ENCODE results near the gene TBC1D22A. TPM values are rescaled to one million over a fixed set of nuclear protein-coding genes. Genes with fewer than 3 reads are reported as not detected.

TBC1D22A gene
- total RNA-seq, 4 donors from 2014 or later = 16.2 to 22.2 (median 17.8) TPM

- no peak for TF ChIP-seq POLR2AphosphoS5 (IDR thresholded peaks at IDR 0.05)
- no peak for TF ChIP-seq CTCF (IDR thresholded peaks at IDR 0.05)
- no peak for TF ChIP-seq POLR2A (IDR thresholded peaks at IDR 0.05)
- TF ChIP-seq EP300 (IDR thresholded peaks at IDR 0.05) = no peak
- no peaks in the 10 kb centered on the region for H3K27me3 ChIP-seq
- H3K9me3 ChIP-seq = no peaks in the 10 kb centered on the region
- H3K4me3 ChIP-seq = no peak overlapping the region
- peaks cover 0 to 15% of the 10 kb centered on the region in 2 donors for H3K36me3 ChIP-seq
- no peak for ATAC-seq
- H3K27ac ChIP-seq = no peak overlapping the region
- H3K4me1 ChIP-seq = peaks cover 0 to 3% (median 0%) of the 10 kb centered on the region in 3 donors
- WGBS, 2 donors (ENCODE audit: low coverage in 1 of 2) = 65 to 100% methylated on average over 3 to 4 of the region's 10 CpGs
These were observed 400.4 kb downstream of the TBC1D22A start for GRCh38 chr22:47162865-47163264.

GRCh38 chr22:47163481-47163855 lies 401.0 kb downstream of the TBC1D22A start:
- ATAC-seq = no peak
- H3K4me1 ChIP-seq = peaks cover 0 to 3% (median 0%) of the 10 kb centered on the region in 3 donors
- H3K4me3 ChIP-seq = no peak overlapping the region
- no peaks in the 10 kb centered on the region for H3K9me3 ChIP-seq
- H3K36me3 ChIP-seq = peaks cover 0 to 13% of the 10 kb centered on the region in 2 donors
- TF ChIP-seq CTCF (IDR thresholded peaks at IDR 0.05) (no peak), POLR2A (IDR thresholded peaks at IDR 0.05) (no peak), EP300 (IDR thresholded peaks at IDR 0.05) (no peak), POLR2AphosphoS5 (IDR thresholded peaks at IDR 0.05) (no peak)
- 93 to 94% methylated on average over 3 of the region's 10 CpGs for WGBS, 2 donors (ENCODE audit: low coverage in 1 of 2)
- H3K27me3 ChIP-seq = no peaks in the 10 kb centered on the region
- no peak overlapping the region for H3K27ac ChIP-seq

DNA sequence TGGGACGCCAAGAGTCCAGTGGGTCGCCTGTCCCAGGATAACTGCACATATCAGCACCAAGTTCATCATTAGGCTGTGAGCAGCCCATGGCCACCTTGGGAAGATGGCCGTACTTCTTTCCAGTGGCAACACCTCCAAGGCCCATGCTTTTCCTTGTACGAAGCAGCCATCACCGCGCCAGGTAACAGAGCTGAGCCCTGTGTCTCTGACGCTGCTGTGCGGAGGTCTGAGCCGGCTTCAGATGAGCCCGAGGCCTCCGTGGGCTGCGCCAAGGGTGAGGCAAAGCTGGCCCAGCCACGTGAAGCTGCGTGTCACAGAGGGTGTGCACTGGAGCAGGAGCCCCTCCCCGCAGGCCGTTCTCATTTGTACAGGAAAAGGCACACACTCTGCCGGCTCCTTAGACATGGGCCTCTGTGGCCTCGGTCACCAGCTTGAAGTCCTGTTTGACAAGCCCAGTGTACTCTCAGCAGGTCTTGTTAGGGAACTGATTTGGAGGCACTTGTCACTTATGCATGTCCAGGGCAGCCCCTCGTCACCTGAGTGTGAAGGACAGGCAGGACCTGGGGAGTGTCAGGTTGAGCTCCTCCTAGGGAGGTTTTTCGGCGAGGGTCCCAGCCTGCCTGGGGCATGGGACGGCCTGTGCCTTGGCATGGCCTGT lies 401.5 kb downstream of the TBC1D22A start:
- peaks cover 0 to 14% of the 10 kb centered on the region in 2 donors for H3K36me3 ChIP-seq
- no peak overlapping the region for H3K4me3 ChIP-seq
- H3K9me3 ChIP-seq = no peaks in the 10 kb centered on the region
- H3K4me1 ChIP-seq = peaks cover 0 to 3% (median 0%) of the 10 kb centered on the region in 3 donors
- no peaks in the 10 kb centered on the region for H3K27me3 ChIP-seq
- TF ChIP-seq POLR2A (IDR thresholded peaks at IDR 0.05) = no peak
- no peak for TF ChIP-seq EP300 (IDR thresholded peaks at IDR 0.05)
- TF ChIP-seq POLR2AphosphoS5 (IDR thresholded peaks at IDR 0.05) = no peak
- TF ChIP-seq CTCF (IDR thresholded peaks at IDR 0.05) = no peak
- WGBS, 2 donors (ENCODE audit: low coverage in 1 of 2) = 100% methylated on average over 2 of the region's 22 CpGs; no CpG with 5 or more reads in 1 of the 2 donors
- H3K27ac ChIP-seq = no peak overlapping the region
- no peak for ATAC-seq

GRCh38 chr22:47164514-47165337 lies 402.3 kb downstream of the TBC1D22A start:
- Histone ChIP-seq H3K27me3 (no peaks in the 10 kb centered on the region), H3K9me3 (no peaks in the 10 kb centered on the region), H3K4me3 (no peak overlapping the region), H3K4me1 (peaks cover 0 to 3% (median 0%) of the 10 kb centered on the region in 3 donors), H3K36me3 (peaks cover 0 to 21% of the 10 kb centered on the region in 2 donors), H3K27ac (no peak overlapping the region)
- ATAC-seq = no peak
- no peak for TF ChIP-seq POLR2A (IDR thresholded peaks at IDR 0.05)
- no peak for TF ChIP-seq CTCF (IDR thresholded peaks at IDR 0.05)
- TF ChIP-seq POLR2AphosphoS5 (IDR thresholded peaks at IDR 0.05) = no peak
- TF ChIP-seq EP300 (IDR thresholded peaks at IDR 0.05) = no peak
- WGBS, 2 donors (ENCODE audit: low coverage in 1 of 2) = 92% methylated on average over 5 of the region's 28 CpGs; no CpG with 5 or more reads in 1 of the 2 donors

Measured in gastroesophageal sphincter (tissue), 4 donors.